HepG2 (cell line): Measurements from ENCODE around the gene PRMT5. TPM values are rescaled to one million over a fixed set of nuclear protein-coding genes. Genes with fewer than 3 reads are reported as not detected.

Experiments used
- FOSL1 ChIP-seq: sonication (generic); formaldehyde crosslinking; IDR thresholded peaks from 2 replicates; pipeline ENCODE4 v1.9.0; 2021; ENCODE audit warnings: missing genetic modification reagents, borderline replicate concordance
- HCFC1 ChIP-seq: fragments of 150-350 bp; IDR thresholded peaks from 2 replicates; pipeline ENCODE4 v1.6.1; 2014; ENCODE audit warnings: low read depth, low read length
- IRX3 ChIP-seq: sonication (generic); formaldehyde crosslinking; IDR thresholded peaks from 2 replicates; pipeline ENCODE4 v1.8.1; 2023; ENCODE audit warnings: mild to moderate bottlenecking, low read depth, missing genetic modification reagents, borderline replicate concordance
- JUNB ChIP-seq: sonication (generic); formaldehyde crosslinking; IDR thresholded peaks from 2 replicates; pipeline ENCODE4 v1.8.0; 2022; ENCODE audit warnings: missing genetic modification reagents, mild to moderate bottlenecking, borderline replicate concordance
- MTF1 ChIP-seq: sonication (generic); formaldehyde crosslinking; IDR thresholded peaks from 2 replicates; pipeline ENCODE4 v1.5.0; 2020; ENCODE audit warnings: missing genetic modification reagents
- MZF1 ChIP-seq: sonication (generic); formaldehyde crosslinking; IDR thresholded peaks from 2 replicates; pipeline ENCODE4 v1.8.1; 2023; ENCODE audit warnings: mild to moderate bottlenecking, missing genetic modification reagents, borderline replicate concordance
- NRL ChIP-seq: sonication (generic); formaldehyde crosslinking; IDR thresholded peaks from 2 replicates; pipeline ENCODE4 v1.5.0; 2020; ENCODE audit warnings: missing genetic modification reagents, mild to moderate bottlenecking, moderate library complexity, borderline replicate concordance
- SALL2 ChIP-seq: sonication (generic); formaldehyde crosslinking; IDR thresholded peaks from 2 replicates; pipeline ENCODE4 v1.8.1; 2023; ENCODE audit warnings: mild to moderate bottlenecking, missing genetic modification reagents, inconsistent platforms
- SOX13 ChIP-seq, 3 experiments: fragments of 450-650 bp in 1 of 3; sonication (generic) in 1 of 3; formaldehyde crosslinking in 1 of 3; IDR thresholded peaks in 2 of 3; conservative IDR thresholded peaks in 1 of 3; 2 replicates each; pipeline versions ENCODE4 v1.5.0 to v1.6.1; 2016 to 2020; ENCODE audit warnings: antibody characterized with exemption in 1 of 3, mild to moderate bottlenecking in 1 of 3, missing compliant biosample characterization in 1 of 3, missing genetic modification reagents in 1 of 3, moderate library complexity in 1 of 3
- TOE1 ChIP-seq: sonication (generic); formaldehyde crosslinking; IDR thresholded peaks from 2 replicates; pipeline ENCODE4 v1.4.0; 2020; ENCODE audit warnings: mild to moderate bottlenecking, missing genetic modification reagents
- ZBTB42 ChIP-seq: sonication (generic); formaldehyde crosslinking; IDR thresholded peaks from 2 replicates; pipeline ENCODE4 v1.5.0; 2020; ENCODE audit warnings: mild to moderate bottlenecking, missing genetic modification reagents
- ZMYM4 ChIP-seq: sonication (generic); formaldehyde crosslinking; IDR thresholded peaks from 2 replicates; pipeline ENCODE4 v1.8.1; 2023; ENCODE audit warnings: mild to moderate bottlenecking, missing genetic modification reagents
- ZNF24 ChIP-seq: fragments of 450-650 bp; IDR thresholded peaks from 2 replicates; pipeline ENCODE4 v1.6.1; 2017; ENCODE audit warnings: antibody characterized with exemption, mild to moderate bottlenecking
- ZNF556 ChIP-seq: sonication (generic); formaldehyde crosslinking; IDR thresholded peaks from 2 replicates; pipeline ENCODE4 v1.4.0; 2020; ENCODE audit warnings: mild to moderate bottlenecking, missing genetic modification reagents, borderline replicate concordance
- ZNF724P ChIP-seq: sonication (generic); formaldehyde crosslinking; IDR thresholded peaks from 2 replicates; pipeline ENCODE4 v1.8.0; 2022; ENCODE audit warnings: missing genetic modification reagents, borderline replicate concordance
- ZNF790 ChIP-seq: sonication (generic); formaldehyde crosslinking; IDR thresholded peaks from 2 replicates; pipeline ENCODE4 v1.8.0; 2022; ENCODE audit warnings: missing genetic modification reagents, mild to moderate bottlenecking, borderline replicate concordance
- ZSCAN30 ChIP-seq: sonication (generic); formaldehyde crosslinking; IDR thresholded peaks from 2 replicates; pipeline ENCODE4 v1.5.0; 2020; ENCODE audit warnings: mild to moderate bottlenecking, missing genetic modification reagents
- polyA plus RNA-seq, 8 experiments: library from polyadenylated mRNA; depleted of rRNA in 3 of 8; stranded (reverse) in 7 of 8; unstranded in 1 of 8; fragments of >200 nt; fragmentation: Illumina TruSeq in 4 of 8; extraction: Trizol in 4 of 8; gene quantifications; 2 replicates each; pipeline versions ENCODE4 v1.2.1 to v1.2.3, GENCODE V29; 2011 to 2016; ENCODE audit warnings: low read depth in 4 of 8, missing spikeins in 1 of 8, mixed read lengths in 1 of 8; ENCODE audit not compliant: insufficient read depth in 1 of 8
- total RNA-seq, 5 experiments: library from RNA; depleted of rRNA; stranded (reverse); fragments of >200 nt; fragmentation: Illumina TruSeq; extraction: Trizol; gene quantifications; 2 replicates each; pipeline ENCODE4 v1.2.3, GENCODE V29; 2016; ENCODE audit warnings: low read depth in 1 of 5
- TF ChIP-seq, protein P1 (sequence below): sonication (generic); formaldehyde crosslinking; IDR thresholded peaks from 2 replicates; pipeline ENCODE4 v1.4.0; 2020; ENCODE audit warnings: mild to moderate bottlenecking, missing genetic modification reagents
- TF ChIP-seq, protein P2 (sequence below): IDR thresholded peaks from 2 replicates; pipeline ENCODE4 v1.6.1; 2016; ENCODE audit warnings: control low read depth
- TF ChIP-seq, protein P3 (sequence below): sonication (generic); formaldehyde crosslinking; IDR thresholded peaks from 2 replicates; pipeline ENCODE4 v1.5.1; 2020; ENCODE audit warnings: mild to moderate bottlenecking, missing genetic modification reagents, moderate library complexity
- TF ChIP-seq, protein P4 (sequence below): sonication (generic); formaldehyde crosslinking; IDR thresholded peaks from 2 replicates; pipeline ENCODE4 v1.4.0; 2020; ENCODE audit warnings: mild to moderate bottlenecking, missing genetic modification reagents
- TF ChIP-seq, protein P5 (sequence below): sonication (generic); formaldehyde crosslinking; IDR thresholded peaks from 2 replicates; pipeline ENCODE4 v1.8.1; 2023; ENCODE audit warnings: missing genetic modification reagents, mild to moderate bottlenecking, borderline replicate concordance
- TF ChIP-seq, protein P6 (sequence below): sonication (generic); formaldehyde crosslinking; IDR thresholded peaks from 2 replicates; pipeline ENCODE4 v1.5.1; 2020; ENCODE audit warnings: mild to moderate bottlenecking, missing genetic modification reagents, borderline replicate concordance

PRMT5 gene
- total and polyA plus RNA-seq, 2 of the 13 experiments (the other 11 are each of a cell fraction or from before 2014, with no cell fraction given): 210 to 354 TPM

DNA sequence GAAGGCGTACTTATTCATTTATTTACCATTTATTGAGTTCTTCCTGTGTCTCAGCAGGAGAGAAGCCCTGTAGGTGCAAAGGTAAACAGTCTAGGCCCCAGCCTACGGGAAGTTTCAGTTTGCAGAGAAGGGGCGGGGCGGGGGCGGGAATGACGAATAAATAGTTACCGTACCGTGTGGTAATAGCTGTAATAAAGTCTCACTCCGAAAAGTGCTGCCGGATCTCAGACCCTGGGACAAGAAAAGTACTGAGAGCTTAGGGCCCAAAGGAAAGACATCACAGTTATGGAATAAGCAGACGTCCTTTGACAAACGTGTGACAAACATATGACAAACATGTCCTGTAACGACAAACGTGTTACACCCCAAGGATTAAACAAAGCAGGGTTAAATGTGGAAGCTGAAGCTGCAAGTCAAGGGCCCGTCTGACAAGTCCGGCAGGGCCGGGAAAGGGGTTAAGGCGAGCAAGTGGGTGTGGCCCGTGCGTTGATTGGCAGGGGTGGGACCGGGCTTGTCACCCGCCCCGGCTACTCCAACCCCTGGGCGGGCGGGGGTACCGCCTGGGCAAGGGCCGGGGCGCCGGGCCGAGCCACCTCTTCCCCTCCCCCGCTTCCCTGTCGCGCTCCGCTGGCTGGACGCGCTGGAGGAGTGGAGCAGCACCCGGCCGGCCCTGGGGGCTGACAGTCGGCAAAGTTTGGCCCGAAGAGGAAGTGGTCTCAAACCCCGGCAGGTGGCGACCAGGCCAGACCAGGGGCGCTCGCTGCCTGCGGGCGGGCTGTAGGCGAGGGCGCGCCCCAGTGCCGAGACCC, 57.7 kb downstream of the PRMT5 start, which contains the start of gene LRP10 (continued):
- peak; percentile 91 for TF ChIP-seq ZNF724P
- TF ChIP-seq, protein P1, sequence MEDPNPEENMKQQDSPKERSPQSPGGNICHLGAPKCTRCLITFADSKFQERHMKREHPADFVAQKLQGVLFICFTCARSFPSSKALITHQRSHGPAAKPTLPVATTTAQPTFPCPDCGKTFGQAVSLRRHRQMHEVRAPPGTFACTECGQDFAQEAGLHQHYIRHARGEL: no peak; the same call in none of the 2 replicates
- TF ChIP-seq, protein P2, sequence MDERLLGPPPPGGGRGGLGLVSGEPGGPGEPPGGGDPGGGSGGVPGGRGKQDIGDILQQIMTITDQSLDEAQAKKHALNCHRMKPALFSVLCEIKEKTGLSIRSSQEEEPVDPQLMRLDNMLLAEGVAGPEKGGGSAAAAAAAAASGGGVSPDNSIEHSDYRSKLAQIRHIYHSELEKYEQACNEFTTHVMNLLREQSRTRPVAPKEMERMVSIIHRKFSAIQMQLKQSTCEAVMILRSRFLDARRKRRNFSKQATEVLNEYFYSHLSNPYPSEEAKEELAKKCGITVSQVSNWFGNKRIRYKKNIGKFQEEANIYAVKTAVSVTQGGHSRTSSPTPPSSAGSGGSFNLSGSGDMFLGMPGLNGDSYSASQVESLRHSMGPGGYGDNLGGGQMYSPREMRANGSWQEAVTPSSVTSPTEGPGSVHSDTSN: peak; percentile 97
- TF ChIP-seq HCFC1: peak; percentile 5; the same call in 1 of the 2 replicates
- TF ChIP-seq, protein P3, sequence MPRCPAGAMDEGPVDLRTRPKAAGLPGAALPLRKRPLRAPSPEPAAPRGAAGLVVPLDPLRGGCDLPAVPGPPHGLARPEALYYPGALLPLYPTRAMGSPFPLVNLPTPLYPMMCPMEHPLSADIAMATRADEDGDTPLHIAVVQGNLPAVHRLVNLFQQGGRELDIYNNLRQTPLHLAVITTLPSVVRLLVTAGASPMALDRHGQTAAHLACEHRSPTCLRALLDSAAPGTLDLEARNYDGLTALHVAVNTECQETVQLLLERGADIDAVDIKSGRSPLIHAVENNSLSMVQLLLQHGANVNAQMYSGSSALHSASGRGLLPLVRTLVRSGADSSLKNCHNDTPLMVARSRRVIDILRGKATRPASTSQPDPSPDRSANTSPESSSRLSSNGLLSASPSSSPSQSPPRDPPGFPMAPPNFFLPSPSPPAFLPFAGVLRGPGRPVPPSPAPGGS (CRISPR knock-in tag): peak; percentile 99
- TF ChIP-seq, protein P4, sequence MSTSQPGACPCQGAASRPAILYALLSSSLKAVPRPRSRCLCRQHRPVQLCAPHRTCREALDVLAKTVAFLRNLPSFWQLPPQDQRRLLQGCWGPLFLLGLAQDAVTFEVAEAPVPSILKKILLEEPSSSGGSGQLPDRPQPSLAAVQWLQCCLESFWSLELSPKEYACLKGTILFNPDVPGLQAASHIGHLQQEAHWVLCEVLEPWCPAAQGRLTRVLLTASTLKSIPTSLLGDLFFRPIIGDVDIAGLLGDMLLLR (CRISPR knock-in tag): peak; percentile 94
- peak; percentile 91; the same call in 1 of the 2 replicates for TF ChIP-seq IRX3 (CRISPR knock-in tag)
- no peak; the same call in 1 of the 2 replicates for TF ChIP-seq SOX13 (IDR thresholded peaks at IDR 0.05)
- TF ChIP-seq SOX13 (CRISPR knock-in tag; conservative IDR thresholded peaks at IDR 0.05 in 1 of 2, IDR thresholded peaks at IDR 0.05 in 1 of 2): peak in 1 of 2 experiments; percentile 74; a peak in 2 of 4 replicates
- TF ChIP-seq ZSCAN30 (CRISPR knock-in tag): peak; percentile 8; the same call in 1 of the 2 replicates
- peak; percentile 81; the same call in 1 of the 2 replicates for TF ChIP-seq SALL2 (CRISPR knock-in tag)
- TF ChIP-seq JUNB (CRISPR knock-in tag): no peak
- TF ChIP-seq FOSL1 (CRISPR knock-in tag): 0 out of 2 replicates have a peak, but pooled peaks have one; percentile 8
- TF ChIP-seq MTF1 (CRISPR knock-in tag): peak; percentile 79; the same call in 1 of the 2 replicates
- TF ChIP-seq, protein P5, sequence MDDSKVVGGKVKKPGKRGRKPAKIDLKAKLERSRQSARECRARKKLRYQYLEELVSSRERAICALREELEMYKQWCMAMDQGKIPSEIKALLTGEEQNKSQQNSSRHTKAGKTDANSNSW (CRISPR knock-in tag): peak; percentile 95
- peak; percentile 73 for TF ChIP-seq MZF1 (CRISPR knock-in tag)
- TF ChIP-seq NRL (CRISPR knock-in tag): peak; percentile 96
- peak; percentile 97 for TF ChIP-seq ZNF556 (CRISPR knock-in tag)
- peak; percentile 78; the same call in 1 of the 2 replicates for TF ChIP-seq ZNF790 (CRISPR knock-in tag)
- TF ChIP-seq TOE1 (CRISPR knock-in tag): peak; percentile 81; the same call in 1 of the 2 replicates
- TF ChIP-seq ZNF24: no peak
- peak; percentile 85 for TF ChIP-seq ZMYM4 (CRISPR knock-in tag)
- TF ChIP-seq ZBTB42 (CRISPR knock-in tag): peak; percentile 39; the same call in 1 of the 2 replicates
- TF ChIP-seq, protein P6, sequence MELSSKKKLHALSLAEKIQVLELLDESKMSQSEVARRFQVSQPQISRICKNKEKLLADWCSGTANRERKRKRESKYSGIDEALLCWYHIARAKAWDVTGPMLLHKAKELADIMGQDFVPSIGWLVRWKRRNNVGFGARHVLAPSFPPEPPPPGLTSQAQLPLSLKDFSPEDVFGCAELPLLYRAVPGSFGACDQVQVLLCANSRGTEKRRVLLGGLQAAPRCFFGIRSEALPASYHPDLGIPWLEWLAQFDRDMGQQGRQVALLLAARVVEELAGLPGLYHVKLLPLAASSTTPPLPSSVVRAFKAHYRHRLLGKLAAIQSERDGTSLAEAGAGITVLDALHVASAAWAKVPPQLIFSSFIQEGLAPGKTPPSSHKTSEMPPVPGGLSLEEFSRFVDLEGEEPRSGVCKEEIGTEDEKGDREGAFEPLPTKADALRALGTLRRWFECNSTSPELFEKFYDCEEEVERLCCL (CRISPR knock-in tag): peak; percentile 97
